Heart right ventricle (tissue), 16 donors: Measurements from ENCODE around the gene LRRFIP2. TPM values are rescaled to one million over a fixed set of nuclear protein-coding genes. Genes with fewer than 3 reads are reported as not detected.

Experiments used
- ATAC-seq, 8 donors: fragments of 200-7000 bp; cut with Tn5 transposase; one replicate each; pipeline ENCODE4 v1.9.1; 2020; ENCODE audit warnings: mild to moderate bottlenecking in 8 of 8, moderate library complexity in 8 of 8, moderate number of reproducible peaks in 1 of 8
- DNase-seq, 2 donors: peaks; one replicate each; pipeline ENCODE4 v3.0.0-alpha.2; 2020
- H3K27ac ChIP-seq, 10 donors: fragments of 200-600 bp; sonication (generic) in 2 of 10; one replicate each; pipeline versions ENCODE4 v1.5.0 to v1.8.0; 2020 to 2022; ENCODE audit warnings: mild to moderate bottlenecking in 3 of 10
- H3K27me3 ChIP-seq, 7 donors: fragments of 200-600 bp; one replicate each; pipeline ENCODE4 v1.8.0; 2021 to 2022; ENCODE audit warnings: mild to moderate bottlenecking in 2 of 7
- H3K36me3 ChIP-seq, 9 donors: fragments of 200-600 bp; sonication (generic) in 1 of 9; one replicate each; pipeline versions ENCODE4 v1.5.0 to v1.8.0; 2020 to 2022; ENCODE audit warnings: mild to moderate bottlenecking in 2 of 9
- H3K4me1 ChIP-seq, 9 donors: fragments of 200-600 bp; sonication (generic) in 1 of 9; one replicate each; pipeline versions ENCODE4 v1.5.0 to v1.8.0; 2020 to 2022; ENCODE audit warnings: mild to moderate bottlenecking in 4 of 9
- H3K4me3 ChIP-seq, 10 donors: fragments of 200-600 bp; sonication (generic) in 2 of 10; one replicate each; pipeline versions ENCODE4 v1.5.0 to v1.8.0; 2020 to 2022; ENCODE audit warnings: mild to moderate bottlenecking in 7 of 10, moderate library complexity in 2 of 10
- H3K9me3 ChIP-seq, 11 donors: fragments of 200-600 bp in 10 of 11; sonication (generic) in 2 of 11; one replicate each; pipeline versions ENCODE4 v1.5.0 to v1.8.0; 2013 to 2022; ENCODE audit warnings: mild to moderate bottlenecking in 2 of 11, control low read depth in 1 of 11, moderate library complexity in 1 of 11
- WGBS, 2 donors: extraction: QIAGEN DNeasy Blood & Tissue Kit; methylation state at CpG; one replicate each; pipeline ENCODE4 v1.1.7; 2013; ENCODE audit warnings: inconsistent platforms in 1 of 2; 5-methylcytosine and 5-hydroxymethylcytosine counted together
- intact Hi-C, 10 donors: fragments of 100-400 bp; cut with DNase I; formaldehyde crosslinking; loops; one replicate each; pipeline versions ENCODE4 v1.11.1 to v1.14.2; 2022
- polyA plus RNA-seq, 2 donors: library from polyadenylated mRNA; stranded (reverse); fragments of 200-250 nt; gene quantifications; one replicate each; pipeline ENCODE4 v1.2.3, GENCODE V29; 2013
- total RNA-seq, 10 donors: library from RNA; stranded (reverse); fragmentation: NEBNext Ultra II Directional in 3 of 10; extraction: Animal tissue kit (Norgen Biotek cat#: 25700) in 3 of 10; gene quantifications; one replicate each; pipeline versions ENCODE4 v1.2.1 to v1.2.4, GENCODE V29; 2021 to 2023
- TF ChIP-seq, protein P1 (sequence below), 9 donors: fragments of 200-600 bp; sonication (generic) in 2 of 9; IDR thresholded peaks; one replicate each; pipeline versions ENCODE4 v1.5.0 to v1.8.0; 2021 to 2022; ENCODE audit warnings: antibody characterized with exemption in 9 of 9, mild to moderate bottlenecking in 5 of 9, moderate library complexity in 1 of 9
- donor health status: Arrhythmogenic right ventricular cardiomyopathy.
- donor health status: ischemic (EF 13 %, LVEDD 7.1; RV severe dilation, severe dysfunction).
- donor health status: healthy with polysubstance abuse.
- donor health status: DM: no; HTN: yes; CAD: no.
- donor health status: DM: no; HTN: no; CAD: no.
- donor health status: ischemic (EF 25% LVEDD 6.9; RV normal size, moderate dysfunction).
- donor health status: ischemic (EF 25% LVEDD 5.7; RV mildly dilated, moderate dysfunction).
- donor health status: healthy.
- donor health status: DM: yes; HTN: yes; CAD: no.
- donor health status: Ischemic cardiomyopathy.
- donor health status: ischemic (EF 35%, LVEDD 5.7; RV mildly dilated, moderate dysfunction).
- donor health status: nonischemic (EF 11% LVEDD 7.7; RV severe dilation, severe dysfunction).
- donor health status: DM: yes; HTN: yes; CAD: no.
- donor health status: PGD.
- donor health status: ischemic (EF 29% LVEDD 5.4; RV normal size, mild dysfunction).
- donor health status: nonischemic (EF 23%, LVEDD 6.1; RV moderate dilation, normal function).

Gene LRRFIP2
- total and polyA plus RNA-seq, 12 donors = 63.2 to 199 (median 127) TPM

DNA sequence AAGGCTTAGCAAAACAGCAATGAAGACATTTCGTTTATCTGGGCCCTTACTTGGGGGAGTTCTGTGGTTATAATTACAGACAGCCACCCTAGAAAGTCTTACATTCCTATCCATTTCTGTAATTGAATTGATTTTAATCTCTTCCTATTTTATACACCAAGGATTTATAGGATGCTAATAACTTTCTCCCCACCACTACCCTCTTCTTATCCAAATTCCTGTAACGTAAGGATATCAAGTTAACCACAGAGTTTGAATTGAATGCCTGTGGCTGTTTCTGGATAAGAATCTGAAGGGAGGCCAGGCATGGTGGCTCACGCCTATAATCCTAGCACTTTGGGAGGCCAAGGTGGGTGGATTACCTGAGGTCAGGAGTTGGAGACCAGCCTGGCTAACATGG is 102.5 kb downstream of the LRRFIP2 start:
- WGBS, 2 donors = 95 to 97% methylated on average over 3 of the region's 3 CpGs
- Histone ChIP-seq H3K4me3 (no peak overlapping the region), H3K9me3 (no peaks in the 10 kb centered on the region), H3K27me3 (no peaks in the 10 kb centered on the region), H3K27ac (peak overlapping the region in 2 of 10 donors; percentile 7 to 57), H3K4me1 (peaks cover 0 to 26% (median 15%) of the 10 kb centered on the region in 9 donors), H3K36me3 (peaks cover 0 to 81% (median 17%) of the 10 kb centered on the region in 9 donors)
- TF ChIP-seq, protein P1, sequence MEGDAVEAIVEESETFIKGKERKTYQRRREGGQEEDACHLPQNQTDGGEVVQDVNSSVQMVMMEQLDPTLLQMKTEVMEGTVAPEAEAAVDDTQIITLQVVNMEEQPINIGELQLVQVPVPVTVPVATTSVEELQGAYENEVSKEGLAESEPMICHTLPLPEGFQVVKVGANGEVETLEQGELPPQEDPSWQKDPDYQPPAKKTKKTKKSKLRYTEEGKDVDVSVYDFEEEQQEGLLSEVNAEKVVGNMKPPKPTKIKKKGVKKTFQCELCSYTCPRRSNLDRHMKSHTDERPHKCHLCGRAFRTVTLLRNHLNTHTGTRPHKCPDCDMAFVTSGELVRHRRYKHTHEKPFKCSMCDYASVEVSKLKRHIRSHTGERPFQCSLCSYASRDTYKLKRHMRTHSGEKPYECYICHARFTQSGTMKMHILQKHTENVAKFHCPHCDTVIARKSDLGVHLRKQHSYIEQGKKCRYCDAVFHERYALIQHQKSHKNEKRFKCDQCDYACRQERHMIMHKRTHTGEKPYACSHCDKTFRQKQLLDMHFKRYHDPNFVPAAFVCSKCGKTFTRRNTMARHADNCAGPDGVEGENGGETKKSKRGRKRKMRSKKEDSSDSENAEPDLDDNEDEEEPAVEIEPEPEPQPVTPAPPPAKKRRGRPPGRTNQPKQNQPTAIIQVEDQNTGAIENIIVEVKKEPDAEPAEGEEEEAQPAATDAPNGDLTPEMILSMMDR (IDR thresholded peaks at IDR 0.05) = no peak
- DNase-seq (no peak), ATAC-seq (no peak)
- intact Hi-C loops = no loop called here

DNA sequence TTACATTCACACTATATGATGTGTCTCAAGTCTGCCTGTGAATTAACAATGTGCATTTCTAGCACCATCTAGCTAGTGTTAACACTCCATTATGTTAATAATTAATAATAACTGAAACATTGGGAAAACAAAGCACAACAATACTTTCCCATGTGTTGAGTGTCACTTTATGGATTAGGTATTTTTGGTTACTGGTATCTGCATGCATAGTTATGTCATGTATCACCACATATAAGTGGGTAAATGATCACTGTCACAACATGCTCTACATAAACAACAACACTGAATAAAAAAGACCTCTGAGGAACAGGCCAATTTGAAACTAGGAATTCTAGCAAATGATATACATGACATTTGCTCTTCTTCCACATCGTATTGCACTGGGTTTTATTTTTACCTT is 106.4 kb downstream of the LRRFIP2 start:
- TF ChIP-seq, protein P1 (IDR thresholded peaks at IDR 0.05) = no peak

DNA sequence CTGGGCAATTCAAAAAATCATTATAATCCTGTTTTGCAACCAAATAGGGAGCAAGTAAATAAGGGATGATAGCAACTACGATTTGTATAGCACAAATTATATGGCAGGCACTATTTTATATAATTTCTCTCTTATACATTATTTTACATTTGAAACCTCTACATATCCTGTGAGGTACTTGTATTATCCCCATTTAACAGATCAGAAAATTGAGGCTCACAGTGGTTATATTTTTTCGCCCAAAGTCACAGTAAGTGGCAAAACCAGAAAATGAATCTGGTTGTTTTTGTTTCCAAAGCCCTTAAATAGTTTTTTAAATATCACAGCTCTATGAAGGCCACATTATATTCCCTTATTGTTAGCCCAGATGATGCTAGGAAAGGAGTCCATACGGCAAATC is 106.8 kb downstream of the LRRFIP2 start:
- ATAC-seq (no peak), DNase-seq (no peak)
- H3K27me3 ChIP-seq = no peaks in the 10 kb centered on the region
- H3K36me3 ChIP-seq = peaks cover 0 to 87% (median 22%) of the 10 kb centered on the region in 9 donors
- no peak overlapping the region for H3K4me3 ChIP-seq
- intact Hi-C loops = no loop called here
- peaks cover 0 to 16% (median 6%) of the 10 kb centered on the region in 9 donors for H3K4me1 ChIP-seq
- H3K9me3 ChIP-seq = no peaks in the 10 kb centered on the region
- 94 to 95% methylated on average over 3 of the region's 3 CpGs for WGBS, 2 donors
- TF ChIP-seq, protein P1 (IDR thresholded peaks at IDR 0.05) = no peak
- peak overlapping the region in 1 of 10 donors; percentile 21 for H3K27ac ChIP-seq

More for the DNA sequence above, 106.4 kb downstream of the LRRFIP2 start:
- H3K4me1 ChIP-seq = peaks cover 0 to 21% (median 11%) of the 10 kb centered on the region in 9 donors
- H3K4me3 ChIP-seq = no peak overlapping the region
- intact Hi-C loops = no loop called here
- peak overlapping the region in 2 of 10 donors; percentile 10 to 21 for H3K27ac ChIP-seq
- no peak for ATAC-seq
- WGBS, 2 donors = 34 to 75% methylated on average over 1 of the region's 1 CpG
- H3K36me3 ChIP-seq = peaks cover 0 to 84% (median 17%) of the 10 kb centered on the region in 9 donors
- DNase-seq = no peak
- H3K9me3 ChIP-seq = no peaks in the 10 kb centered on the region
- no peaks in the 10 kb centered on the region for H3K27me3 ChIP-seq

DNA sequence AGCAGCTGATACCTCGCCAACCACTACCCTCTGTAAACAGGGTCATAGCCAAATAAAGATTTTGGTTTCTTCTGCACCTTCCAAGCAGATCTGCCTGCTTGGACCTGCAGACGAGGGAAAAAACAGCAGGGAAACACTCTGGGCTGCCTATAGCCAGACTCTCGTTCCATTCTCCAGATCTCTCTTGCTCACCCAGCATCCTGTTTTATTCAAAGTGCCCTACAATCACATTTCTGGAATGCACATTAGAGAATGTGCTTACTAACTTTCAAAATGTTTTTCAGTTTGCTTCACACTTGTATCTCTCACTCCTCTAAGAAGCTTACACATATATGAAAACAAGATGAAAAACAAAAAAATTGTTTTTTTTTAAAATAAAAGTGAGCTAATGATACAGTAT is 109.6 kb downstream of the LRRFIP2 start:
- TF ChIP-seq, protein P1 (IDR thresholded peaks at IDR 0.05) = no peak
- H3K4me1 ChIP-seq = peaks cover 0 to 13% (median 0%) of the 10 kb centered on the region in 9 donors
- H3K4me3 ChIP-seq = no peak overlapping the region
- intact Hi-C loops = no loop called here
- no peak for DNase-seq
- H3K36me3 ChIP-seq = peaks cover 0 to 89% (median 30%) of the 10 kb centered on the region in 9 donors
- no peak overlapping the region for H3K27ac ChIP-seq
- WGBS, 2 donors = 72 to 77% methylated on average over 3 of the region's 3 CpGs
- H3K27me3 ChIP-seq = no peaks in the 10 kb centered on the region
- ATAC-seq = no peak
- no peaks in the 10 kb centered on the region for H3K9me3 ChIP-seq
